H1 (cell line): ENCODE measurements around the gene UBC.

Experiments
- SRF ChIP-seq: IDR thresholded peaks from 2 replicates; pipeline ENCODE4 v1.6.1; 2011; ENCODE audit warnings: mild to moderate bottlenecking, low read depth, low read length, moderate library complexity
- SUZ12 ChIP-seq: fragments of 200-600 bp; sonication (generic); IDR thresholded peaks from 2 replicates; pipeline ENCODE4 v1.6.1; 2012; ENCODE audit warnings: mild to moderate bottlenecking, inconsistent platforms, low read length, moderate library complexity, mixed read lengths
- YY1 ChIP-seq: IDR thresholded peaks from 2 replicates; pipeline ENCODE4 v1.6.1; 2011; ENCODE audit warnings: low read depth, mild to moderate bottlenecking, low read length
- TF ChIP-seq, protein P1 (sequence below), 3 experiments: IDR thresholded peaks; 1 replicate in 2 of 3; 2 replicates in 1 of 3; pipeline versions ENCODE4 v1.5.1 to v1.6.1; 2011; ENCODE audit warnings: low read length in 3 of 3, mild to moderate bottlenecking in 3 of 3, inconsistent platforms in 2 of 3, low read depth in 1 of 3, moderate library complexity in 1 of 3; ENCODE audit not compliant: insufficient read depth in 1 of 3; ENCODE audit errors: control extremely low read depth in 1 of 3
- TF ChIP-seq, protein P2 (sequence below): IDR thresholded peaks from 2 replicates; pipeline ENCODE4 v1.6.1; 2012; ENCODE audit warnings: inconsistent platforms

DNA sequence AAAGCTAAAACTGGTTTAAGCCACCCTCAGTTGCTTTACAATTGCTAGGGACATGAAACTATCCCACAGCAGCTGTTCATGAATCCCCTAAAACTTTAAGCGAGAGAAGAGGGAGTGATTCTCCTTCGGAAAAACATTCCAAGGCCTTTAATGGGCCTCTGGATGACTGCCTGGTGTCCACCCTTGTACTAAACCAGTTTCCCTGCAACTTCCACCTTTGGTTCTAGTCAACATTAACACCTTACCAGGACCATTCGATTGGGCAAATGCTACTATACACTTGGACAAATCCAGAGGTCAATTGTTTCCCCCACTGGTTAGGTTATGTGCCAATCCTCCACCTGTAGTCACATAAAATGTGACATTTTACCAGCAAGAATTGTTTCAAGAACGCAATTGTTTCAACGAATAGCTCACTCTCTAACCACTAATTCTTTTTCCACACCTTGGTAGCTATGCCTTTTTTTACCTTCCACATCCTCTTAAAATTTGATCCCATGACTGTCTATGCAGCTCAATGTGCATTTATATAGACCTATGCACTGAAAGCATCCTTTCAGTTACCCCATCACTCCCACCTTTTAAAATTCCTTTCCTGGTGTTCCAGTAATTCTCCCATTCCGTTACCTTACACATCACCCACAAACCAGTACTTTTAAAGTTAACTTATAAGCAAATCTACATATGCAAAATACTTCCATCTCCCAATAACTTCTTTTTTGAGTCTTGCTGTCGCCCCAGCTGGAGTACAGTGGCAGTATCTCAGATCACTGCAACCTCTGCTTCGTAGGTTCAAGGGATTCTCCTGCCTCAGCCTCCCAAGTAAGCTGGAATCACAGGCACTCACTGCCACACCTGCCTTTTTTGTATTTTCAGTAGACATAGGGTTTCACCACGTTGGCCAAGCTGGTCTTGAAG, 3.6 kb downstream of the UBC start:
- no peak for TF ChIP-seq SRF
- no peak for TF ChIP-seq SUZ12
- TF ChIP-seq, protein P1, sequence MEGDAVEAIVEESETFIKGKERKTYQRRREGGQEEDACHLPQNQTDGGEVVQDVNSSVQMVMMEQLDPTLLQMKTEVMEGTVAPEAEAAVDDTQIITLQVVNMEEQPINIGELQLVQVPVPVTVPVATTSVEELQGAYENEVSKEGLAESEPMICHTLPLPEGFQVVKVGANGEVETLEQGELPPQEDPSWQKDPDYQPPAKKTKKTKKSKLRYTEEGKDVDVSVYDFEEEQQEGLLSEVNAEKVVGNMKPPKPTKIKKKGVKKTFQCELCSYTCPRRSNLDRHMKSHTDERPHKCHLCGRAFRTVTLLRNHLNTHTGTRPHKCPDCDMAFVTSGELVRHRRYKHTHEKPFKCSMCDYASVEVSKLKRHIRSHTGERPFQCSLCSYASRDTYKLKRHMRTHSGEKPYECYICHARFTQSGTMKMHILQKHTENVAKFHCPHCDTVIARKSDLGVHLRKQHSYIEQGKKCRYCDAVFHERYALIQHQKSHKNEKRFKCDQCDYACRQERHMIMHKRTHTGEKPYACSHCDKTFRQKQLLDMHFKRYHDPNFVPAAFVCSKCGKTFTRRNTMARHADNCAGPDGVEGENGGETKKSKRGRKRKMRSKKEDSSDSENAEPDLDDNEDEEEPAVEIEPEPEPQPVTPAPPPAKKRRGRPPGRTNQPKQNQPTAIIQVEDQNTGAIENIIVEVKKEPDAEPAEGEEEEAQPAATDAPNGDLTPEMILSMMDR (IDR thresholded peaks at IDR 0.05; ENCODE audit: control extremely low read depth in 1 of 3, insufficient read depth in 1 of 3, low read depth in 1 of 3, low read length in 3 of 3) = no peak
- no peak for TF ChIP-seq YY1
- TF ChIP-seq, protein P2, sequence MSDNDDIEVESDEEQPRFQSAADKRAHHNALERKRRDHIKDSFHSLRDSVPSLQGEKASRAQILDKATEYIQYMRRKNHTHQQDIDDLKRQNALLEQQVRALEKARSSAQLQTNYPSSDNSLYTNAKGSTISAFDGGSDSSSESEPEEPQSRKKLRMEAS = no peak
